Hepatocyte (in vitro differentiated cells): ENCODE data around the gene CPEB4. TPM values are rescaled to one million over a fixed set of nuclear protein-coding genes. Genes with fewer than 3 reads are reported as not detected.

Experiments used
- DNase-seq: peaks from one replicate; pipeline ENCODE4 v3.0.0-alpha.2; 2016; ENCODE audit warnings: low spot score
- H2AFZ ChIP-seq: fragments of 200-600 bp; sonication (generic); 2 replicates; pipeline ENCODE4 v1.6.0; 2016; ENCODE audit warnings: antibody characterized with exemption, mild to moderate bottlenecking
- H3K27ac ChIP-seq: fragments of 200-600 bp; sonication (generic); 2 replicates; pipeline ENCODE4 v1.5.1; 2016; ENCODE audit warnings: mild to moderate bottlenecking
- H3K27me3 ChIP-seq: fragments of 200-600 bp; sonication (generic); 2 replicates; pipeline ENCODE4 v1.6.1; 2016
- H3K36me3 ChIP-seq: fragments of 200-600 bp; sonication (generic); replicated peaks from 2 replicates; pipeline ENCODE4 v1.5.1; 2016; ENCODE audit warnings: low read depth; ENCODE audit not compliant: insufficient read depth
- H3K4me1 ChIP-seq: fragments of 200-600 bp; sonication (generic); 2 replicates; pipeline ENCODE4 v1.5.1; 2016; ENCODE audit warnings: mild to moderate bottlenecking, moderate library complexity; ENCODE audit not compliant: insufficient read depth
- H3K4me2 ChIP-seq: fragments of 200-600 bp; sonication (generic); 2 replicates; pipeline ENCODE4 v1.6.0; 2016
- H3K4me3 ChIP-seq: fragments of 200-600 bp; sonication (generic); 2 replicates; pipeline ENCODE4 v1.5.1; 2016; ENCODE audit warnings: mild to moderate bottlenecking
- H3K79me2 ChIP-seq: fragments of 200-600 bp; sonication (generic); 2 replicates; pipeline ENCODE4 v1.6.0; 2017; ENCODE audit warnings: mild to moderate bottlenecking
- H3K9me2 ChIP-seq: fragments of 200-600 bp; sonication (generic); replicated peaks from 2 replicates; pipeline ENCODE4 v1.6.0; 2017; ENCODE audit warnings: mild to moderate bottlenecking; ENCODE audit not compliant: insufficient read depth
- H3K9me3 ChIP-seq: fragments of 200-600 bp; sonication (generic); 2 replicates; pipeline ENCODE4 v1.5.1; 2016; ENCODE audit warnings: low read depth, mild to moderate bottlenecking
- H4K20me1 ChIP-seq: fragments of 200-600 bp; sonication (generic); 2 replicates; pipeline ENCODE4 v1.6.0; 2016; ENCODE audit warnings: mild to moderate bottlenecking; ENCODE audit not compliant: insufficient read depth, poor library complexity, severe bottlenecking
- EZH2 ChIP-seq: fragments of 200-600 bp; sonication (generic); IDR thresholded peaks from 2 replicates; pipeline ENCODE4 v1.6.1; 2016; ENCODE audit warnings: antibody characterized with exemption, mild to moderate bottlenecking, borderline replicate concordance
- EZH2phosphoT487 ChIP-seq: fragments of 200-600 bp; sonication (generic); IDR thresholded peaks from one replicate; pipeline ENCODE4 v1.6.1; 2018; ENCODE audit warnings: antibody characterized with exemption, mild to moderate bottlenecking, low read depth, moderate library complexity; ENCODE audit not compliant: unreplicated experiment, severe bottlenecking
- WGBS: methylation state at CpG from one replicate; pipeline ENCODE4 v1.1.6; 2016; ENCODE audit warnings: low lambda C conversion rate; ENCODE audit errors: missing lambda C conversion rate; 5-methylcytosine and 5-hydroxymethylcytosine counted together
- polyA plus RNA-seq: library from polyadenylated mRNA; unstranded; fragments of >200 nt; fragmentation: Nextera tagmentation; extraction: Ambion mirVana; gene quantifications from 2 replicates; pipeline ENCODE4 v1.2.1, GENCODE V29; 2016
- total RNA-seq: library from RNA; depleted of rRNA; stranded (reverse); fragments of >200 nt; gene quantifications from 2 replicates; pipeline ENCODE4 v1.2.3, GENCODE V29; 2014
- TF ChIP-seq, protein P1 (sequence below): fragments of 200-600 bp; sonication (generic); IDR thresholded peaks from 2 replicates; pipeline ENCODE4 v1.5.1; 2016; ENCODE audit warnings: antibody characterized with exemption, mild to moderate bottlenecking; ENCODE audit not compliant: poor library complexity

Gene CPEB4
- total and polyA plus RNA-seq, 2 experiments from 2014 or later: 13.3 to 49.2 TPM

DNA sequence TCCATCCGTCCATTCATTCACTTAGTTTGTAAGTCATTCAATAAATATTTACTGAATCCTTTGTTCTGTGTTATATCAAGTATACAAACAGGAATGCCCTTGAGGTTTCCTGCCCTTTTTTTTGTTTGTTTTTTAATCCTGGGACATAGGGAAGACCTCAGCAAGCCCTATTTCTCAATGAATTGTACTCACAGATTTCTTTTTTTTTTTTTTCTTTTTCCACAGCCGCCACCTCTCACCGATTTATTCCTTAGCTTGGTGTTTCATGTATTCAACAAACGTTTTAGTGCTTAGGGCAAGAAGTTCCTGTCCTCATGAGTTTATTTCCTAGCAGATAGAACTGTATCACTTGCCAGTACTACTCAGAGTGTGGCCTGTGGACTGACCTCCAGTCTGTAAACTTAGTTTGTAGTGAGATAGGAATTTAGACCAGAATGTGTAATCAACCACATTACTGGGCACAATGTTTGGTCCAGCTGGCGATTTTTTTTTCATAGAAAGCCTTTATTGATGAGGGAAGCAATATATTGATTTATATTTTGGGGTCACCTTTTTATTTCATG, 65.5 kb downstream of the CPEB4 start:
- Histone ChIP-seq H4K20me1 (no peaks in the 10 kb centered on the region), H3K27ac (peak overlapping the region; percentile 91), H3K36me3 (no peaks in the 10 kb centered on the region), H3K4me2 (no peak overlapping the region), H3K9me2 (no peaks in the 10 kb centered on the region), H2AFZ (no peak overlapping the region), H3K4me3 (no peak overlapping the region), H3K9me3 (no peaks in the 10 kb centered on the region), H3K79me2 (no peaks in the 10 kb centered on the region), H3K27me3 (no peaks in the 10 kb centered on the region), H3K4me1 (peaks cover 8% of the 10 kb centered on the region)
- TF ChIP-seq EZH2phosphoT487 (no peak), EZH2 (no peak)
- TF ChIP-seq, protein P1, sequence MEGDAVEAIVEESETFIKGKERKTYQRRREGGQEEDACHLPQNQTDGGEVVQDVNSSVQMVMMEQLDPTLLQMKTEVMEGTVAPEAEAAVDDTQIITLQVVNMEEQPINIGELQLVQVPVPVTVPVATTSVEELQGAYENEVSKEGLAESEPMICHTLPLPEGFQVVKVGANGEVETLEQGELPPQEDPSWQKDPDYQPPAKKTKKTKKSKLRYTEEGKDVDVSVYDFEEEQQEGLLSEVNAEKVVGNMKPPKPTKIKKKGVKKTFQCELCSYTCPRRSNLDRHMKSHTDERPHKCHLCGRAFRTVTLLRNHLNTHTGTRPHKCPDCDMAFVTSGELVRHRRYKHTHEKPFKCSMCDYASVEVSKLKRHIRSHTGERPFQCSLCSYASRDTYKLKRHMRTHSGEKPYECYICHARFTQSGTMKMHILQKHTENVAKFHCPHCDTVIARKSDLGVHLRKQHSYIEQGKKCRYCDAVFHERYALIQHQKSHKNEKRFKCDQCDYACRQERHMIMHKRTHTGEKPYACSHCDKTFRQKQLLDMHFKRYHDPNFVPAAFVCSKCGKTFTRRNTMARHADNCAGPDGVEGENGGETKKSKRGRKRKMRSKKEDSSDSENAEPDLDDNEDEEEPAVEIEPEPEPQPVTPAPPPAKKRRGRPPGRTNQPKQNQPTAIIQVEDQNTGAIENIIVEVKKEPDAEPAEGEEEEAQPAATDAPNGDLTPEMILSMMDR: no peak
- WGBS: 67% methylated on average over 5 of the region's 5 CpGs
- DNase-seq: no peak

- peak overlapping the region; percentile 5 for H3K4me2 ChIP-seq
These were observed 66.7 kb downstream of the CPEB4 start for GRCh38 chr5:173954671-173955521.

GRCh38 chr5:173960986-173961385, 72.8 kb downstream of the CPEB4 start:
- H3K27ac ChIP-seq: no peak overlapping the region
- H3K36me3 ChIP-seq: no peaks in the 10 kb centered on the region
- no peak overlapping the region for H3K4me3 ChIP-seq
- no peaks in the 10 kb centered on the region for H3K27me3 ChIP-seq
- no peaks in the 10 kb centered on the region for H3K9me2 ChIP-seq
- H4K20me1 ChIP-seq: no peaks in the 10 kb centered on the region
- no peak for DNase-seq
- peaks cover 3% of the 10 kb centered on the region for H3K4me1 ChIP-seq
- TF ChIP-seq, protein P1: no peak
- TF ChIP-seq EZH2 (no peak), EZH2phosphoT487 (no peak)
- no peak overlapping the region for H2AFZ ChIP-seq
- no peaks in the 10 kb centered on the region for H3K9me3 ChIP-seq
- no peak overlapping the region for H3K4me2 ChIP-seq
- 44% methylated on average over 2 of the region's 2 CpGs for WGBS
- H3K79me2 ChIP-seq: no peaks in the 10 kb centered on the region

More at GRCh38 chr5:173954671-173955521, 66.7 kb downstream of the CPEB4 start:
- 52% methylated on average over 6 of the region's 6 CpGs for WGBS
- H2AFZ ChIP-seq: no peak overlapping the region
- H3K4me3 ChIP-seq: no peak overlapping the region
- H4K20me1 ChIP-seq: no peaks in the 10 kb centered on the region
- H3K27ac ChIP-seq: peak overlapping the region; percentile 91
- TF ChIP-seq EZH2phosphoT487 (no peak), EZH2 (no peak)
- TF ChIP-seq, protein P1: no peak
- no peaks in the 10 kb centered on the region for H3K9me2 ChIP-seq
- no peaks in the 10 kb centered on the region for H3K27me3 ChIP-seq
- H3K79me2 ChIP-seq: no peaks in the 10 kb centered on the region
- no peaks in the 10 kb centered on the region for H3K9me3 ChIP-seq
- peak; percentile 74 for DNase-seq
- no peaks in the 10 kb centered on the region for H3K36me3 ChIP-seq
- peaks cover 8% of the 10 kb centered on the region for H3K4me1 ChIP-seq
